ENCODE results near the gene KIAA1755. TPM values are rescaled to one million over a fixed set of nuclear protein-coding genes. Genes with fewer than 3 reads are reported as not detected.

KIAA1755 gene
- total RNA-seq, 1 experiment from 2014 or later = 0.22 TPM

- Histone ChIP-seq H3K9me2 (ENCODE audit: insufficient read depth) (no peaks in the 10 kb centered on the region), H3K9me3 (ENCODE audit: insufficient read depth, low read depth) (no peaks in the 10 kb centered on the region), H4K20me1 (ENCODE audit: insufficient read depth) (no peaks in the 10 kb centered on the region), H3K4me2 (no peak overlapping the region), H3F3A (ENCODE audit: insufficient read depth, low read depth) (peaks cover 8% of the 10 kb centered on the region; the same call in 1 of the 2 replicates), H2AFZ (no peak overlapping the region), H3K4me1 (replicated peaks; ENCODE audit: insufficient read depth) (peaks cover 17% of the 10 kb centered on the region), H3K36me3 (ENCODE audit: low read depth) (no peaks in the 10 kb centered on the region), H3K4me3 (no peak overlapping the region), H3K27me3 (ENCODE audit: insufficient read depth, low read depth) (no peaks in the 10 kb centered on the region), H3K27ac (no peak overlapping the region), H3K79me2 (ENCODE audit: low read depth) (no peaks in the 10 kb centered on the region)
- intact Hi-C loops (cut with micrococcal nuclease; ENCODE audit: unreplicated experiment) = no loop called here
- BruUV-seq (replicated peaks) = no TSS peak
- DNase-seq = no peak
- TF ChIP-seq CTCF (conservative IDR thresholded peaks at IDR 0.05) = no peak
- no peak for TF ChIP-seq EZH2 (IDR thresholded peaks at IDR 0.05; ENCODE audit: low read depth)
- CTCF ChIA-PET = no interaction called here
- POLR2A ChIA-PET (ENCODE audit: unreplicated experiment) = no interaction called here
Measured at GRCh38 chr20:38210741-38211140, 49.8 kb downstream of the KIAA1755 start.

- Histone ChIP-seq H4K20me1 (ENCODE audit: insufficient read depth) (no peaks in the 10 kb centered on the region), H3K27ac (no peak overlapping the region), H3K4me1 (replicated peaks; ENCODE audit: insufficient read depth) (peaks cover 17% of the 10 kb centered on the region), H3K9me3 (ENCODE audit: insufficient read depth, low read depth) (no peaks in the 10 kb centered on the region), H3K4me2 (no peak overlapping the region), H3K27me3 (ENCODE audit: insufficient read depth, low read depth) (no peaks in the 10 kb centered on the region), H3K9me2 (ENCODE audit: insufficient read depth) (no peaks in the 10 kb centered on the region), H2AFZ (no peak overlapping the region), H3K4me3 (no peak overlapping the region), H3K79me2 (ENCODE audit: low read depth) (no peaks in the 10 kb centered on the region), H3F3A (ENCODE audit: insufficient read depth, low read depth) (peaks cover 8% of the 10 kb centered on the region; the same call in 1 of the 2 replicates), H3K36me3 (ENCODE audit: low read depth) (no peaks in the 10 kb centered on the region)
- ChIA-PET POLR2A (ENCODE audit: unreplicated experiment) (no interaction called here), CTCF (no interaction called here)
- no peak for DNase-seq
- BruUV-seq (replicated peaks) = no TSS peak
- TF ChIP-seq CTCF (conservative IDR thresholded peaks at IDR 0.05) = no peak
- TF ChIP-seq EZH2 (IDR thresholded peaks at IDR 0.05; ENCODE audit: low read depth) = no peak
- intact Hi-C loops (cut with micrococcal nuclease; ENCODE audit: unreplicated experiment) = no loop called here
Measured at GRCh38 chr20:38209736-38210405, 50.7 kb downstream of the KIAA1755 start.

GRCh38 chr20:38209054-38209675 lies 51.4 kb downstream of the KIAA1755 start:
- POLR2A ChIA-PET (ENCODE audit: unreplicated experiment) = no interaction called here
- intact Hi-C loops (cut with micrococcal nuclease; ENCODE audit: unreplicated experiment) = no loop called here
- Histone ChIP-seq H2AFZ (no peak overlapping the region), H3K9me2 (ENCODE audit: insufficient read depth) (no peaks in the 10 kb centered on the region), H4K20me1 (ENCODE audit: insufficient read depth) (no peaks in the 10 kb centered on the region), H3K4me1 (replicated peaks; ENCODE audit: insufficient read depth) (peaks cover 17% of the 10 kb centered on the region), H3K27me3 (ENCODE audit: insufficient read depth, low read depth) (no peaks in the 10 kb centered on the region), H3K36me3 (ENCODE audit: low read depth) (no peaks in the 10 kb centered on the region), H3K4me3 (no peak overlapping the region), H3K27ac (no peak overlapping the region), H3K4me2 (no peak overlapping the region), H3K79me2 (ENCODE audit: low read depth) (no peaks in the 10 kb centered on the region), H3F3A (ENCODE audit: insufficient read depth, low read depth) (peaks cover 8% of the 10 kb centered on the region; the same call in 1 of the 2 replicates), H3K9me3 (ENCODE audit: insufficient read depth, low read depth) (no peaks in the 10 kb centered on the region)
- CTCF ChIA-PET = no interaction called here
- no peak for TF ChIP-seq EZH2 (IDR thresholded peaks at IDR 0.05; ENCODE audit: low read depth)
- TF ChIP-seq CTCF (conservative IDR thresholded peaks at IDR 0.05) = no peak
- no peak for DNase-seq
- BruUV-seq (replicated peaks) = no TSS peak

Data from PC-9 (cell line).